Transverse colon (tissue), 4 donors: Measurements from ENCODE around the gene TRIM45.

Source experiments
- CTCF ChIP-seq, 5 experiments: fragments of 200-600 bp in 3 of 5; fragments of 450-650 bp in 2 of 5; sonication (generic) in 3 of 5; IDR thresholded peaks; 1 replicate in 2 of 5; 2 replicates in 3 of 5; pipeline ENCODE4 v1.5.1; 2016 to 2017; ENCODE audit warnings: antibody characterized with exemption in 5 of 5, inconsistent platforms in 3 of 5, mild to moderate bottlenecking in 2 of 5, moderate library complexity in 1 of 5
- POLR2AphosphoS5 ChIP-seq, 3 donors: sonication (generic); formaldehyde crosslinking; IDR thresholded peaks; one replicate each; pipeline ENCODE4 v1.6.1; 2016; ENCODE audit warnings: antibody characterized with exemption in 3 of 3

DNA sequence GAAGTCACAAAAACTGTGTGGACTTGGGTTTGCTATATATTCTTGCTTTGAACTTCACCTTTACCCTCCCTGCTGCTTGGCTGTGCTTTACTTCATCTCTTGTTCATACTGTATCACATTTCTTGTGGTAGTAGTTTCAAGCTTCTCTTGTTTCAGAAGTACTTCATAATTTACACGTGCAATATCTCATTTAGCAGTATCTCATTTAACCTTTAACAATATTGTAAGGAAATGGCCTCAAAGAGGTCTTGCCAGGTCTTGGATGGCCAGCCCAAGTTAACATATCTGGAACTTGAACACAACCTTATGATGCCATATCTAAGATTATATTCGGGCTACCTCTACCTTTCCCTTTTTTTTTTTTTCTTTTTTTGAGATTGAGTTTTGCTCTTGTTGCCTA, 1.7 kb upstream of the TRIM45 start:
- no peak for TF ChIP-seq CTCF (IDR thresholded peaks at IDR 0.05)
- TF ChIP-seq POLR2AphosphoS5 (IDR thresholded peaks at IDR 0.05): no peak
